Measurements from ENCODE around the gene RPS6KB1. TPM values are rescaled to one million over a fixed set of nuclear protein-coding genes. Genes with fewer than 3 reads are reported as not detected.

RPS6KB1 gene
- total and polyA plus RNA-seq, 2 of the 8 experiments (the other 6 are each of a cell fraction or from before 2014, with no cell fraction given), result 3.4 to 28.4 TPM

- Histone ChIP-seq H3K23ac (ENCODE audit: insufficient read length) (no peak overlapping the region), H3K9me3 (ENCODE audit: insufficient read depth in 2 of 2, low read depth in 1 of 2, low read length in 1 of 2) (no peaks in the 10 kb centered on the region), H3K27ac (ENCODE audit: low read depth, low read length) (no peak overlapping the region), H3K4me1 (replicated peaks in 1 of 4; ENCODE audit: control insufficient read depth in 3 of 4, insufficient read depth in 4 of 4, low read length in 3 of 4) (no peaks in the 10 kb centered on the region), H4K5ac (ENCODE audit: insufficient read length, low read depth, low read length) (no peak overlapping the region), H3K4me3 (ENCODE audit: extremely low read depth in 1 of 4, insufficient read depth in 2 of 4, low read depth in 3 of 4, low read length in 4 of 4) (no peak overlapping the region), H3K9ac (replicated peaks in 1 of 4; ENCODE audit: extremely low read depth in 1 of 4, low read depth in 3 of 4, low read length in 3 of 4) (no peak overlapping the region), H3K79me2 (ENCODE audit: control insufficient read depth in 1 of 2, insufficient read depth in 2 of 2, low read length in 2 of 2) (peaks cover 0 to 37% of the 10 kb centered on the region in 2 experiments; a peak in 3 of 4 replicates), H2BK15ac (ENCODE audit: low read length) (no peak overlapping the region), H2AK5ac (ENCODE audit: low read depth, low read length) (no peak overlapping the region), H2BK120ac (replicated peaks; ENCODE audit: low read depth, low read length) (no peak overlapping the region), H4K20me1 (replicated peaks in 1 of 2; ENCODE audit: control insufficient read depth in 1 of 2, insufficient read depth in 2 of 2, low read length in 2 of 2) (peaks cover 0 to 2% of the 10 kb centered on the region in 2 experiments), H2BK20ac (ENCODE audit: low read length) (no peak overlapping the region), H3K27me3 (replicated peaks in 1 of 4; ENCODE audit: control insufficient read depth in 3 of 4, extremely low read depth in 1 of 4, insufficient read depth in 3 of 4, low read length in 3 of 4) (no peaks in the 10 kb centered on the region), H3K4me2 (ENCODE audit: insufficient read depth in 1 of 2, low read depth in 2 of 2, low read length in 2 of 2) (no peak overlapping the region), H3K56ac (replicated peaks; ENCODE audit: insufficient read length, low read depth, low read length) (no peak overlapping the region), H3K36me3 (ENCODE audit: control insufficient read depth in 2 of 4, insufficient read depth in 4 of 4, low read length in 3 of 4) (no peaks in the 10 kb centered on the region; a peak in 1 of 8 replicates), H4K8ac (ENCODE audit: extremely low read depth, insufficient read depth, low read length) (no peak overlapping the region), H3K79me1 (ENCODE audit: low read depth, low read length) (no peaks in the 10 kb centered on the region; the same call in 1 of the 2 replicates), H3K14ac (ENCODE audit: insufficient read length) (no peak overlapping the region), H2BK5ac (ENCODE audit: low read depth, low read length) (no peak overlapping the region), H2BK12ac (ENCODE audit: low read depth, low read length) (no peak overlapping the region), H3K23me2 (ENCODE audit: low read depth, low read length) (no peaks in the 10 kb centered on the region), H3K4ac (replicated peaks; ENCODE audit: insufficient read length, low read depth, low read length) (no peak overlapping the region), H2AFZ (ENCODE audit: low read length) (no peak overlapping the region), H3K18ac (ENCODE audit: extremely low read depth, low read length) (no peak overlapping the region), H4K91ac (replicated peaks; ENCODE audit: insufficient read length, low read length) (no peak overlapping the region)
- ChIA-PET POLR2A (ENCODE audit: partially characterized antibody) (no interaction called here), CTCF (ENCODE audit: partially characterized antibody) (interaction anchor here (0.5 to 1.8 kb wide), 3 partner anchors 15 to 145 kb away, joined by 3 to 6 read pairs (median 5); no protein-coding TSS in a partner anchor)
- WGBS, 2 experiments (ENCODE audit: extremely low coverage in 1 of 2, insufficient coverage in 1 of 2, insufficient read length in 1 of 2, insufficient replicate concordance in 2 of 2, low coverage in 1 of 2, low lambda C conversion rate in 2 of 2, missing lambda C conversion rate in 1 of 2), result 87% methylated on average over 5 of the region's 5 CpGs; no CpG with 5 or more reads in 1 of the 2 experiments
- FAIRE-seq (no peak), DNase-seq (ENCODE audit: low read depth in 1 of 2, low spot score in 2 of 2) (no peak)
- no peak for TF ChIP-seq TCF12 (IDR thresholded peaks at IDR 0.05; ENCODE audit: low read depth, low read length)
- TF ChIP-seq EZH2 (IDR thresholded peaks at IDR 0.05; ENCODE audit: low read depth, low read length, severe bottlenecking), result no peak
- no peak for TF ChIP-seq YY1 (IDR thresholded peaks at IDR 0.05; ENCODE audit: low read depth, low read length)
- TF ChIP-seq SAP30 (IDR thresholded peaks at IDR 0.05; ENCODE audit: insufficient read depth, insufficient replicate concordance, low read length), result no peak
- no peak for TF ChIP-seq USF2 (IDR thresholded peaks at IDR 0.05; ENCODE audit: low read length)
- TF ChIP-seq ATF3 (IDR thresholded peaks at IDR 0.05; ENCODE audit: insufficient read depth, low read depth, low read length), result no peak
- no peak for TF ChIP-seq SIN3A (conservative IDR thresholded peaks at IDR 0.05 in 1 of 2, IDR thresholded peaks at IDR 0.05 in 1 of 2; ENCODE audit: low read depth in 1 of 2, low read length in 2 of 2)
Observed at GRCh38 chr17:59899099-59899498, 6.2 kb downstream of the RPS6KB1 start.

Data from H1 (cell line).